Activated CD8-positive, alpha-beta T cell treated with anti-CD3 and anti-CD28 coated beads for 36 hours (primary cell): Measurements from ENCODE around the gene SEMA5B. TPM values are rescaled to one million over a fixed set of nuclear protein-coding genes. Genes with fewer than 3 reads are reported as not detected.

Experiments used
- ATAC-seq: fragments of 200-7000 bp; cut with Tn5 transposase; one replicate; pipeline ENCODE4 v1.10.0; 2021; ENCODE audit warnings: mild to moderate bottlenecking, moderate library complexity
- CTCF ChIA-PET: fragments of 350-600 bp; sonication (Branson Sonifier 250); formaldehyde crosslinking; loops from one replicate; lab custom pipeline; 2021; ENCODE audit warnings: antibody characterized with exemption; lab: Charles Lee
- POLR2A ChIA-PET: fragments of 350-600 bp; sonication (Branson Sonifier 250); formaldehyde crosslinking; loops from one replicate; lab custom pipeline; 2021; ENCODE audit warnings: antibody characterized with exemption; lab: Charles Lee
- DNase-seq: peaks from one replicate; pipeline ENCODE4 v3.0.0-alpha.2; 2020
- H3K27ac Mint-ChIP-seq: one replicate; pipeline ENCODE4 v1.8.0; 2021; ENCODE audit warnings: mild to moderate bottlenecking, mixed read lengths
- H3K27me3 Mint-ChIP-seq: one replicate; pipeline ENCODE4 v1.8.0; 2021; ENCODE audit warnings: mixed read lengths
- H3K36me3 Mint-ChIP-seq: one replicate; pipeline ENCODE4 v1.8.0; 2021; ENCODE audit warnings: low read depth, mixed read lengths
- H3K4me1 Mint-ChIP-seq: one replicate; pipeline ENCODE4 v1.8.0; 2021; ENCODE audit warnings: low read depth, mixed read lengths
- H3K4me3 Mint-ChIP-seq: one replicate; pipeline ENCODE4 v1.8.0; 2021; ENCODE audit warnings: mild to moderate bottlenecking, moderate library complexity, mixed read lengths
- H3K9me3 Mint-ChIP-seq: one replicate; pipeline ENCODE4 v1.8.0; 2021; ENCODE audit warnings: mixed read lengths
- CTCF ChIP-seq: fragments of 200-600 bp; IDR thresholded peaks from one replicate; pipeline ENCODE4 v1.8.0; 2022; ENCODE audit warnings: antibody characterized with exemption, mild to moderate bottlenecking
- intact Hi-C: fragments of 100-400 bp; cut with micrococcal nuclease; formaldehyde crosslinking; loops from one replicate; pipeline ENCODE4 v1.10.0; 2022
- total RNA-seq, 2 experiments: library from RNA; stranded (reverse); gene quantifications; one replicate each; pipeline ENCODE4 v1.2.3, GENCODE V29; 2021

The SEMA5B gene
- total RNA-seq, 2 experiments from 2014 or later, result not detected

GRCh38 chr3:123008840-123009239 lies 18.7 kb downstream of the SEMA5B start:
- TF ChIP-seq CTCF, result no peak
- DNase-seq (no peak), ATAC-seq (no peak)
- POLR2A ChIA-PET, result interaction anchor here (0.7 to 1.1 kb wide), 2 partner anchors 13 to 489 kb away, joined by 3 read pairs; no protein-coding TSS in a partner anchor
- peaks cover 22% of the 10 kb centered on the region for H3K27me3 Mint-ChIP-seq
- H3K27ac Mint-ChIP-seq, result no peak overlapping the region
- H3K9me3 Mint-ChIP-seq, result no peaks in the 10 kb centered on the region
- CTCF ChIA-PET, result interaction anchor here (0.5 to 0.6 kb wide), 2 partner anchors 13 to 329 kb away, joined by 3 read pairs; no protein-coding TSS in a partner anchor
- H3K36me3 Mint-ChIP-seq, result no peaks in the 10 kb centered on the region
- peaks cover 2% of the 10 kb centered on the region for H3K4me1 Mint-ChIP-seq
- H3K4me3 Mint-ChIP-seq, result no peak overlapping the region
- intact Hi-C loops, result no loop called here

DNA sequence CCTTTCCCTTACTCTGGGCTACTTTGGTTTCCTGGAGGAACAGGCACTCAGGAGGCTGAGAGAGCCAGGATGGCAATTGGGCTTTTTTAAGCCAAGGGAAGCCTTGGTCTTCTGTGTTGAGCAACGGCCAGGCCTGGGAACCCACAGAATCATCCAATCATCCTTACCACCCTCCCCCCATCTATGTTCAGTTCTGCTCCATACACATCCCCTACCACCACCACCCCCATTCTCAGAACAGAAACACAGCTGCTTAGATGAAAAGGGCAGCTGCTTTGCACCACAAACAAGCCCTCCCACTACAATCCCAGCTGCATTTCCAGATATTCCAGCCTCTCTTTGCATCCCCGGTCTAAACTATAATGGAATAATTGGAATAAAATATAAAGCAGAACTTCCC lies 21.0 kb downstream of the SEMA5B start:
- Mint-ChIP-seq H3K4me1 (peaks cover 9% of the 10 kb centered on the region), H3K4me3 (no peak overlapping the region), H3K27ac (no peak overlapping the region), H3K36me3 (no peaks in the 10 kb centered on the region), H3K9me3 (no peaks in the 10 kb centered on the region), H3K27me3 (peaks cover 29% of the 10 kb centered on the region)
- ATAC-seq (no peak), DNase-seq (no peak)
- intact Hi-C loops, result no loop called here
- POLR2A ChIA-PET, result no interaction called here
- TF ChIP-seq CTCF, result no peak
- CTCF ChIA-PET, result no interaction called here

DNA sequence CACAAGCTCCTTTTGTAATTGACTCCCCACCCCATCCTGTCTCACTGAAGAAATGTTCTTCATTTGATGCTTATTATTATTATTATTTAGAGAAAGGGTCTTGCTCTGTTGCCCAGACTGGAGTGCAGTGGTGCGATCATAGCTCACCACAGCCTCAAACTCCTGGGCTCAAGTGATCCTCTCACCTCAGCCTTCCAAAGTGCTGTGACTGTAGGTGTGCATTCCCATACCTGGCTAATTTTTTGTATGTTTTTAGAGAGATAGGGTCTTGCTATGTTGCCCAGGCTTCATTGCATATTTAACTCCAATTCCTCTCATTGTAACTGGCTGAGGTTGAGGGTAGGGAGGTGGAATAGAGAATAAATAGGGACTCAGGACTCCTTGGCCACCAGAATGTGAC lies 22.3 kb downstream of the SEMA5B start:
- no peak overlapping the region for H3K4me3 Mint-ChIP-seq
- ATAC-seq (no peak), DNase-seq (no peak)
- ChIA-PET POLR2A (no interaction called here), CTCF (no interaction called here)
- peaks cover 32% of the 10 kb centered on the region for H3K27me3 Mint-ChIP-seq
- intact Hi-C loops, result no loop called here
- H3K9me3 Mint-ChIP-seq, result no peaks in the 10 kb centered on the region
- H3K4me1 Mint-ChIP-seq, result peaks cover 9% of the 10 kb centered on the region
- no peaks in the 10 kb centered on the region for H3K36me3 Mint-ChIP-seq
- no peak for TF ChIP-seq CTCF
- H3K27ac Mint-ChIP-seq, result no peak overlapping the region

DNA sequence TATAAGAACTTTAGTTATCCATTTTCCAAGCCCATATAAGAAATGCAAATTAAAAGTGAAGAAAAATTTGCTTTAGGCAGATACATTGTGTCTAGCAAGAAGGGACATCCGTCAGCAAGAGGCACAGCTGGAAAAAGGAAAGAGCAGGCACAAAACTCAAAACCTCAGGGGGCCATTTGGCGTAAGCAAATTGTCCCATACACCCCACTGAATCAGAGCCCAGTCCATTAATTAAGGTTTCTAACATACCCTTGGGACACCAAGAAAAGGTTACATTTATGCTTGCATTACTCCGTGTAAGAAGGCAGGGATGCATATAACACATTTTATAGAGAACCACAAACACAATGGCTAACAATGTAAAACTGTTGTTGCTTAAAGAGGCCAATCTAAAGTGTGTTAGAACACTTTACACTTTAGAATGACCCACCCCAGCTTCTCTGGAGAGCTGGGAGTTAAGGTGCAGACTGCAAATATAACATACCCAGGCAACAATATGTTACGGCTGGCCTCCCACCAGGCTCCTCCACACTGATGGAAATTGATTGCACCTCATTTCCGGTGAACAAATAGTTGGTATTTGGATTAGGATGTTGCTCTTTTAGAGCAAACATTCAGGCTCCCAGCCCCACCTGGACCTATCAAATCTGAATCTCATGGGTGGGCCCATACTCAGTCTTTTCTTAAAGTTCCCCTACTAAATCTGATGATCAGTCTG lies 23.2 kb downstream of the SEMA5B start:
- Mint-ChIP-seq H3K9me3 (no peaks in the 10 kb centered on the region), H3K27me3 (peaks cover 30% of the 10 kb centered on the region), H3K36me3 (no peaks in the 10 kb centered on the region), H3K4me3 (no peak overlapping the region), H3K27ac (no peak overlapping the region), H3K4me1 (peaks cover 9% of the 10 kb centered on the region)
- intact Hi-C loops, result no loop called here
- TF ChIP-seq CTCF, result no peak
- CTCF ChIA-PET, result no interaction called here
- POLR2A ChIA-PET, result no interaction called here
- ATAC-seq (no peak), DNase-seq (no peak)

- H3K27ac Mint-ChIP-seq, result no peak overlapping the region
- TF ChIP-seq CTCF, result no peak
- POLR2A ChIA-PET, result no interaction called here
- H3K36me3 Mint-ChIP-seq, result no peaks in the 10 kb centered on the region
- ATAC-seq (no peak), DNase-seq (no peak)
- intact Hi-C loops, result no loop called here
- H3K27me3 Mint-ChIP-seq, result peaks cover 27% of the 10 kb centered on the region
- H3K4me1 Mint-ChIP-seq, result peaks cover 9% of the 10 kb centered on the region
- CTCF ChIA-PET, result no interaction called here
- no peak overlapping the region for H3K4me3 Mint-ChIP-seq
- H3K9me3 Mint-ChIP-seq, result no peaks in the 10 kb centered on the region
Observed at GRCh38 chr3:123002749-123003497, 24.6 kb downstream of the SEMA5B start.
